HG03558 (cell line): Measurements from ENCODE around the gene BPHL.
A peak's percentile ranks its signal among the peaks of the same experiment; 100 is the strongest.
"Not testable (repeated sequence)": the region's sequence is repeated elsewhere in the genome, so short reads cannot be mapped to it uniquely, and the experiment has no call there.

ENCODE experiments used
- ATAC-seq: cut with Tn5 transposase; IDR thresholded peaks from one replicate; pipeline ENCODE4 v1.9.1; 2021; ENCODE audit warnings: moderate number of reproducible peaks; ENCODE audit not compliant: unreplicated experiment; ENCODE audit errors: extremely low read depth

The BPHL gene

DNA sequence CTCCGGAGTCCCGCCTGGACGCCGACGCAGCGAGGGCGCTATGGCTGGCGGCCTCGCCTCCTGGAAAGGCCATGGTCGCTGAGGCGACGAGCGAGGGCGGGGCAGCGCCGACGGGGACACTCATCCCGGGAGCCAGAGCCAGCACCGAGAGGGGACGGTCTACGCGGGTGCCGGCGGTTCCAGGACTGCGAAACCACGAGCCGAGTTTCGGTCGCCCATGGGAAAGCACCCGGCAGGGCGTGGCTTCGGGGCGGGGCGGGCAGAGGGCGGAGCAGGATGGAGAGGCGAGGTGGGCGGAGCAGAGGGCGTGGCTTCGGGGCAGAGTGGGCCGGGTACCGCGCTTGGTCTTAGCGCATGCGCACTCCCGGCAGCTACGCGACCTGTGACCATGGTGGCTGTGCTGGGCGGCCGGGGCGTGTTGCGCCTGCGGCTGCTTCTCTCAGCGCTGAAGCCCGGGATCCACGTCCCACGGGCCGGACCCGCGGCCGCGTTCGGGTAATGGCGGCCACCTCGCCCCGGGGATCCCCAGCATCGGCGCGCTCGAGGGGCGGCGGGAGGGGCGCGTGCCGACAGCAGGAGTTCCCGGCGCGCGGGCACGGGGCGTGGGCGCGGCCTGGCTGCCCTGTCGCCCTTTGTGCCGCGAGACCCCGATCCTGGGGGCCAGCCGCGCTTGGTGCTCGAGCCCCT lies at the start of gene BPHL:
BPHL (plus strand) TSS at position 359 of the 687 bp plus-strand sequence; CDS start at position 389, 30 bp downstream.
- peak; percentile 58 for ATAC-seq

- no peak for ATAC-seq
Measured at GRCh38 chr6:3071568-3071967, 46.9 kb upstream of the BPHL start.

DNA sequence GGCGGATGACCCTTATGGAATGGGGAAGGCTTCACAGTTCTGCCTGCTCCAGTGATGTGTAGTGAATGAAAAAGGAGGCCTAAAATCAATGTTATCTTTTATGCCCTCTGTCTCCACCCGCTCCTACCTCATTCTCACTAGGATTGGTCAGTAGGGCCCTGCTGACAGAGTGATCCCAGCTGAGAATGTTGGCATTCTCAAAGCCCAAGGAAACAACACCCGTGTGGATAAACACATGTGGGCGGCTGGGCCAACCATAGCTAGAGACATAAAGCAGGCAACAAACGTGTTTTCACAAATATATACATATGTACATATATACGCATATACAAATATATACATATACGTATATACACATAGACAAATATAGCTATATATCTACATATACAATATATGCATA lies 45.7 kb upstream of the BPHL start:
- ATAC-seq: no peak

- ATAC-seq: no peak
Measured at GRCh38 chr6:3073382-3073781, 45.1 kb upstream of the BPHL start.

DNA sequence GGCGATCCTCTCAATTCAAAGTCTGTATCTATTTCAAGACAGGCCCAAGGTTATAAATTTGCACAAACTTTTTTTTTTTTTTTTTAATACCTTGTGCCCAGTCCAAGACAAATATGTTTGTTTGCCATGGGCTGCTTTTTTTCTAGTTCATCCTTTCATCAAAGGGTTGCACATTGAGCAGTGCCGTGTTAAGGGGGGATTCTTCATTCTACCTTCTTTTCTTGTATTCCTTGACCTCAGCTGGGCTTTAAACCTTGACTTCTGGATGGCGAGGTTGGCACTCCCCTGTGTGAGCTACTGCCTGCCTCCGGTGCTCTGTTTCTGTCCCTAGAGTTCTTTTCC lies 42.8 kb upstream of the BPHL start:
- ATAC-seq: no peak

DNA sequence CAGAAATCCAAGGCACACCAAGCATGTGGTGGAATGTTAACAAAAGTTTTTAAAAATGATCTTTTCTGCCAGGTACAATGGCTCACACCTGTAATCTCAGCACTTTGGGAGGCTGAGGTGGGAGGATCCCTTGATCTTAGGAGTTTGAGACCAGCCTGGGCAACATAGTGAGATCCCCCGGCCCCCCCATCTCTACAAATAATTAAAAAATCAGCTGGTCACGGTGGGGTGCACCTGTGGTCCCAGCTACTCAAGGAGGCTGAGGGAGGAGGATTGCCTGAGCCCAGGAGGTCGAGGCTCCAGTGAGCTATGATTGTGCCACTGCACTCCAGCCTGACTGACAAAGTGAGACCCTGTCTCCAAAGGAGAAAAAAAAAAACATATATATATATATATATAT lies 42.2 kb upstream of the BPHL start:
- ATAC-seq: no peak

GRCh38 chr6:3077430-3077829 lies 41.1 kb upstream of the BPHL start:
- no peak for ATAC-seq

DNA sequence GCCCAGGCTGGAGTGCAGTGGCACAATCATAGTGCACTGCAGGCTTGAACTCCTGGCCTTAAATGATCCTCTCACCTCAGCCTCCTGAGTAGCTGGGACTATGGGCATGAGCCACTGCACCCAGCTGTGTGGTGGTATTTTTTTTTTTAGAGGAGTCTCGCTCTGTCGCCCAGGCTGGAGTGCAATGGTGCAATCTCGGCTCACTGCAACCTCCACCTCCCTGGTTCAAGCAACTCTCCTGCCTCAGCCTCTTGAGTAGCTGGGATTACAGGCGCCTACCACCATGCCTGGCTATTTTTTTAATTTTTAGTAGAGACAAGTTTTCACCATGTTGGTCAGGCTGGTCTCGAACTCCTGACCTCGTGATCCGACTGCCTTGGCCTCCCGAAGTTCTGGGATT lies 39.6 kb upstream of the BPHL start:
- not testable (repeated sequence) for ATAC-seq

DNA sequence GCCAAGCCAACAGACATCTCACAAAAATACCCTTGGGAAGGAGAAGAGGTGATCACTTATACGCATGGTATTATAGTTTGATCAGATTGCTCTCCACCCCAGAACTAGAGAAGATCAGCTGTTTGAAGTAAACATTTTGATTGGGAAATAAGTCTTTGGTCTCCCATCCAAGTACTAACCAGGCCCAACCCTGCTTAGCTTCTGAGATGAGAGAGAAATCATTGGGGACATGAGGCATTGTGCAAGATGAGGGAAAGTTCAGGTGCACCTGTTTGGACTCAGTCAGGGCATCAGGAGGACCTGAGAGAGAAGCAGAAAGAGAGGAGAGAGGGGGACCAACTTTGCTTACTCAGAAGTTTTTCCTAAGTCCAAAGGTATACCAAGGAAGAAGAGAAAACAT lies 38.8 kb upstream of the BPHL start:
- no peak for ATAC-seq

GRCh38 chr6:3081960-3082359 lies 36.6 kb upstream of the BPHL start:
- no peak for ATAC-seq

DNA sequence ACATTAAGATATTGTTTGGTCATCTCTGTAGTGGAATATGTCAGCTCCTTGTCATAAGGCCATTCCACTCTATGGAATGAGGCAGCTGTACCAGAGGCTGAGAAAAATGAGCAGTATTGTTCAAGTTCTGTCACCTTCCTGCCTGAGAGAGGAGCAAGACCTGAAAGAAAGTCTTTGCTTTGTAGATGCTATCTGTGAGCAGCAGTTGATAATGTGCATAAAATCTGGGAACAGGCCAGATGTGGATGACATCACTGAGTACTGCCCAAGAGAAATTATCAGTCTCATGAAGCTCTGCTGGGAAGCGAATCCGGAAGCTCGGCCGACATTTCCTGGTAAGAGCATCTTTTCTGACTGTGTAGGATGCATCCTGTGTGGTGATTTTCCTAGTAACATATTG lies 33.4 kb upstream of the BPHL start:
- ATAC-seq: no peak

DNA sequence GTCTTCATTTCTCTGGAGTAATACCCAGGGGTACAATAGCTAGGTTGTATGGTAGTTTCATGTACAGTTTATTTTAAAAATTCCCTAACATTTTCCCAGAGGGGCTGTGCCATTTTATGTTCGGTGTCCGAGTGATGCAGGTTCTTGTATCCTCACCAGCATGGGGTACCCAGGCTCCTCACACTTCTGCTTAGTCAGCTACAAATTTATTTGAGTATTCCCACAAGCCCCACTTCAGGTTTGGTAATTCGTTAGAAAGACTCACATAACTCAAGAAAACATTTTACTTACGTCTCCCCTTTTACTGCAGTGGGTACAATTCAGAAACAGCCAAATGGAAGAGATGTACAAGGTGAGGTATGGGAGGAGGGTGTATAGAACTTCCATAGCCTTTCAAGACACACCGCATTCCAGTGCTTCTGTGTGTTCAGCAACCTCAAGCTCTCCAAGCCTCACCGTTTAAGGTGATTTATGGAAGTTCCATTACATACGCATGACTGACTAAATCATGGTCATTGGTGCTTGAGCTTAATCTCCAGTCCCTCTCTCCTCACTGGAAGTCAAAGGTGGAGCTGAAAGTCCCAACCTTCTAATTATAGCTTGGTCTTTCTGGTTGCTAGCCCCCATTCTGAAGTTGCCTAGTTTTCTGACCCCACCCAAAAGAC lies 32.1 kb upstream of the BPHL start:
- ATAC-seq: no peak

DNA sequence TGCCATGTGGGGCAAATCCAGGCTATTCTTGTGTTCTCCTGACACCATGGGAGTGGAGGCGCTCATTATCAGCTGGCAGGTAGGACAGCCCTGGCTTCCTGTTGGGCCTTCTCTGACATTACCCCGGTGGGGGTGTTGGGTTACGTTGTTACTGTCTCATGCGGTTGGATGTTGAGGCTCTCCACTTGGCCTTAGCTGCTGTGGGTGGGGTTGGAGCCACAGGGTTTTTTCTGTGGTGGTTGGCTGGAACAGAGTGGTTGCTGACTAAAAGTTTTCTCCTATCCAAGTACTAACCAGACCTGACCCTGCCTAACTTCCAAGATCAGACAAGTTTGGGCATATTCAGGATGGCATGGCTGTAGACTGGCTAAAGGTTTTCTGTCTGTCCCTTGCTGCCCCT lies 30.1 kb upstream of the BPHL start:
- ATAC-seq: no peak

DNA sequence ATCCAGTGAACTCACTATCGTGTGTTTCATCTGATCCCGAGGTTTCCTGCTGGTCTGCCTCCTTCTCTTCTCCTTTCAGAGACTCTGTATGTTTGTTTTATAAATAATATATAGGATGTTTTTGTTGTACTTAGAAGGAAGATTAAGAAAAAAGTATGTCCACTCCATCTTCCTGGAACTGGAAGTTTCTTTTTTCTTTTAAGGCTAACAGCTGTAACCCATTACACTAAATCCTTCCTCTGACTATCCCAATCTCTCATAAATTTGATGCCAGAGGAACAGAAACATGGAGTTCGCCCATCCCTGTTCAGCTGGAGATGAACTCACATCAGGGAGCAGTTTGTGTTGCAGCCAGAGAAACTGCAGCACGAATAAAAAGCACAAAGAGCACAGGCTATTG lies 29.5 kb upstream of the BPHL start:
- ATAC-seq: no peak

DNA sequence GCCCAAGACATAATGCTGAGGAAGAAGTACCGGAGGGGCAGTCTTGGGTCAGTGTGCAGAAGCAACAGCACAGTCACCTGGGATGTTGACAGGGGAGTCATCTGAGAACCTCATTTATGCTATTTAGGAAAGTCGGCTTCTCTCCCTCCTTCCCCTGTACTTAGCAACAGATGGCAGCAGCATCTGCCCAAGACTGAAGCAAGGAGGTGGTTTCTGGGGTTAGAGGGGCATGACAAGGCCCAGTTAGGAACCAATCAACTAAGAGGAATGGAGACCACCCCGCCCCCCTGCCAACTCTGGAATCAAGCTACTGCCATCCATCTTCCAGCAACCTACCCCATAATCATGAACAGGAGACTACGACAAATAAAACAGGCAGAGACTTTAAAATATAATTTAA lies 28.5 kb upstream of the BPHL start:
- no peak for ATAC-seq

- no peak for ATAC-seq
Measured at GRCh38 chr6:3094815-3095214, 23.7 kb upstream of the BPHL start.

DNA sequence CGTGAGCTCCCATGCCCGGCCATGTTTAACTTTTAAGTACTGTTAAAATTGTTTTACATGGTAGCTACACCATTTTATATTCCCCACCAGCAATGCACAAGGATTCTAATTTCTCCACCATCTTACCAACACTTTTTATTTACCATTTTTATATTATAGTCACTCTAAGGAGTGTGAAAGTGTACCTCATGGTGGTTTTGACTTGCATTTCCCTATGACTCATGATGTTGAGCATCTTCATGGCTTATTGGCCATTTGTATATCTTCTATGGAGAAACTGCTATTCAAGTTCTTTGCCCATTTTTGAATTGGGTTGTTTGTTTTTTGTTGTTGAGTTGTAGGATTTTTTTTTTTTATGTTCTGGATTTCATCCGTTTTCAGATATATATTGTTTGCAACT lies 15.6 kb upstream of the BPHL start:
- no peak for ATAC-seq

DNA sequence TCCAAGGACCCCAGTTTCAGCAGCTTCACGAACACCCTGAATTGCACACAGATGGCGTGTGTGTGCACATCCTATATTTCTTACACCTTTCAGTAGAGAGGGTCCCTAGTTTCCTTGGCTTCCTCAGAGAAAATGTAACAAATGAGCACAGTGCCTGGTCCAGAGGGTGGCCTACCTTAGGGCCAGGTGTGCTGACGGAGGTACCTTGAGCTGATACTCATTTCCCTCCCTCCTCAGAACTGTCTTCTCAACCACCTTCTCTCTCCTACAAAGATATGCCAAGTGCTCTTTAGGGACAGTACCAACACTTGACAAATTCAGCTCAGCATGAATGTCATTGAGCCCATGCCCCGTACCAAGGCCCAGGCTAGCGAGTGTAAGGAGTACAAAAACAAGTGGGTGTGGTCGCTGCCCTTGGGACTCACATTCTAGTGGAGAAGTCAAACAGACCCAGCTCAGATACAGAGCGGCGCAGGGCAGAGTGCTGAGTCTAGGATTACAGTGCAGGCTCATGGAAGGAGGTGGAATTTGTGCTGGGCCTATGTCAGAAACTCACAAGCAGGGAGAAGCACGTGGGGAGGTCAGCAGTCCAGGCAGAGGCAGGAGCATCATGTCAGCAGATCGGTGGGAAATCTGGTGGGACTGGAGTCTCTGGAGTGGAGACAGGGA lies 9.6 kb upstream of the BPHL start:
- no peak for ATAC-seq

DNA sequence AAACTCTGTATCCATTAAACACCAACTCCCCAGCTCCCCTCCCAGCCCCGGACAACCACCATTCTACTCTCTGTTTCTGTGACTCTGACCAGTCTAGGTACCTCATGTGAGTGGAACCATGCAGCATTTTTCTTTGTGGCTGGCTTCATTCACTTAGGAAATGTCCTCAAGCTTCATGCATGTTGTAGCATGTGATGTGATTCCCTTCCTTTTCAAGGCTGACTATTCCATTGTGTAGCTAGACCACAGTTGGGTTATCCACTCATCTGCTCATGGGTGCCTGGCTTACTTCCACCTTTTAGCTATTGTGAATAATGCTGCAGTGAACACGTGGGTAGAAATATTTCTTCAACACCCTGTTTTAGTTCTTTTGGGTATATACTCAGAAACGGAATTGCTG lies 8.8 kb upstream of the BPHL start:
- ATAC-seq: no peak

DNA sequence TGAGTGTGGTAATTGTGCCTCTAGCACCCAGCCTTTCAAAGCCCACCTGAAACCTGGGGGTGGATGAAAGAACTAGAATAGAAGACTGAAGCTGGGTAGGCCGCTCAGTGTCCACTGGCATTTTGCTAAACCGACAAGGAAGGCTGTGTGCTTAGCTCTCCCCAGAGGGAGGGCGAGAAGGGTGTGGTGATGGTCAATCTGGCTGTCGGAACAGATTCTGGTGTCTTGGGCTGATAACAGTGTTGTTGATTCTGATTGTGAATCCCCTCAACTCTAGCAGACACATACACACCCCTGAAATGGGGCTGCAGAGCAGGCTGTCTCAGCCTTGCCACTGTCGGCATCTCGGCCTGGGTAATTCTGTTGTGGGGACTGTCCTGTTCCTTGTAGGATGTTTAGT lies 4.1 kb upstream of the BPHL start:
- no peak for ATAC-seq

DNA sequence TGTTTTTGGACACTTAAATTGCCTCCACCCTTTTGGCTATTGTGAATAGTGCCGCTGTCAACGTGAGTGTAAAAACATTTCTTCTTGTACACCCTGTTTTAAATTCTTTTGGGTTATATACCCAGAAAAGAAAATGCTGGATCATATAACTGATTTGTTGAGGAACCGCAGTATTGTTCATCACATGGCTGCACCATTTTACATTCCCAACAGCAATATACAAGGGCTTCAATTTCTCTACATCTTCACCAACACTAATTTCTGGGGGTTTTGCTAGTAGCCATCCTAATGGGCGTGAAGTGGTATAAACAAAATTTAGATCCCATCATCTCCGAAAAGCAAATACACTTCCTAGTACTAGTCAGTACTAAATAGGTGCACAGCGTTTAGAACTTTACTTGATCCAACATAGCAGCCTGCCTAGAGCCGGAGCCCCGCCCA lies 579 bp upstream of the BPHL start:
- ATAC-seq: no peak
